ENCODE measurements around the gene KIFBP. TPM values are rescaled to one million over a fixed set of nuclear protein-coding genes. Genes with fewer than 3 reads are reported as not detected.

The KIFBP gene
- total RNA-seq, 1 experiment from 2014 or later: 26.9 TPM

DNA sequence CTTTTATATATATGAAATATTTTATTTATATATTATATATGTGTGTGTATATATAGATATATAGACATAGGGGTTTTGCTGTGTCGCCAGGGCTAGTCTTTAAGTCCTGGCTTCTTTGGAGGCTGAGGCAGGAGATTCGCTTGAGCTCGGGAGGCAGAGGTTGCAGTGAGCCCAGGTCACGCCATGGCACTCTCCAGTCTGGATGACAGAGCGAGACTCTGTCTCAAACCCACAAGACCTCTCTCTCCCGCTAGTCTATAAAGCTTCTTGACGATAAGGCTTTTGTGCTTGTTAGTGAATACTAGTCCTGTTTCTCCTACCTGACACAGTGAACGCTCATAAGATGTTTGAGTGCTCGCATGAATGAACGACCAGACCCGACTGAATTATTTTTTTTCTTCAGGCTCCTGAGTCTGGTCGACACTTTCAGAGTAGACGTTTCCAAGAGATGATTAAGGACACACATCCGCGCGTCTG lies 33.2 kb upstream of the KIFBP start:
- Histone ChIP-seq H3K9ac (ENCODE audit: low read length) (peak overlapping the region; percentile 100), H3K79me2 (ENCODE audit: insufficient read depth, low read length) (peaks cover 55% of the 10 kb centered on the region), H3K9me2 (ENCODE audit: insufficient read depth) (no peaks in the 10 kb centered on the region), H3K27me3 (ENCODE audit: insufficient read depth, low read length) (no peaks in the 10 kb centered on the region), H3K4me2 (ENCODE audit: low read length) (peak overlapping the region; percentile 74), H3K36me3 (ENCODE audit: control insufficient read depth in 1 of 2, insufficient read depth in 2 of 2, low read length in 2 of 2) (peaks cover 8 to 21% of the 10 kb centered on the region in 2 experiments), H4K20me1 (ENCODE audit: insufficient read depth) (peaks cover 24% of the 10 kb centered on the region; the same call in 1 of the 2 replicates), H3K4me1 (ENCODE audit: control insufficient read depth in 1 of 2, insufficient read depth in 2 of 2, low read length in 2 of 2) (peaks cover 11 to 12% of the 10 kb centered on the region in 2 experiments; a peak in 3 of 4 replicates), H3K9me3 (ENCODE audit: control insufficient read depth in 1 of 2, insufficient read depth in 1 of 2, low read depth in 1 of 2, low read length in 2 of 2) (no peaks in the 10 kb centered on the region), H2AFZ (ENCODE audit: low read depth, low read length, poor library complexity, severe bottlenecking) (peak overlapping the region; percentile 74), H3K4me3 (replicated peaks in 1 of 2; ENCODE audit: low read depth in 1 of 2, low read length in 2 of 2) (peak overlapping the region; percentile 99), H3K27ac (ENCODE audit: low read depth, low read length) (peak overlapping the region; percentile 87)
- ChIA-PET CTCF (interaction anchor here (0.9 to 1.4 kb wide), 2 partner anchors 13 to 742 kb away, joined by 3 read pairs; no protein-coding TSS in a partner anchor), RAD21 (ENCODE audit: low non-redundant PET in 1 of 2, low total read pairs in 2 of 2, uncharacterized antibody in 2 of 2, unreplicated experiment in 2 of 2) (no interaction called here), POLR2A (interaction anchor here (0.9 to 1.9 kb wide), 3 partner anchors 13 to 33 kb away, joined by 4 to 5 read pairs (median 4); partner anchors contain the start of gene KIFBP)
- ATAC-seq (peak; percentile 71), DNase-seq (ENCODE audit: low read depth, low spot score) (no peak)
- intact Hi-C loops (cut with micrococcal nuclease): loop anchor here (10.0 kb wide), 1 partner anchor 161 kb away; no protein-coding TSS in a partner anchor
- TF ChIP-seq CEBPB (IDR thresholded peaks at IDR 0.05; ENCODE audit: low read depth) (no peak), YY1 (IDR thresholded peaks at IDR 0.05; ENCODE audit: extremely low read depth, insufficient replicate concordance, low read depth, low read length) (no peak), CBX3 (IDR thresholded peaks at IDR 0.05; ENCODE audit: low read depth) (no peak; the same call in 1 of the 2 replicates), EZH2phosphoT487 (IDR thresholded peaks at IDR 0.05; ENCODE audit: borderline replicate concordance) (no peak)
- BruUV-seq (replicated peaks): TSS peak; percentile 95

DNA sequence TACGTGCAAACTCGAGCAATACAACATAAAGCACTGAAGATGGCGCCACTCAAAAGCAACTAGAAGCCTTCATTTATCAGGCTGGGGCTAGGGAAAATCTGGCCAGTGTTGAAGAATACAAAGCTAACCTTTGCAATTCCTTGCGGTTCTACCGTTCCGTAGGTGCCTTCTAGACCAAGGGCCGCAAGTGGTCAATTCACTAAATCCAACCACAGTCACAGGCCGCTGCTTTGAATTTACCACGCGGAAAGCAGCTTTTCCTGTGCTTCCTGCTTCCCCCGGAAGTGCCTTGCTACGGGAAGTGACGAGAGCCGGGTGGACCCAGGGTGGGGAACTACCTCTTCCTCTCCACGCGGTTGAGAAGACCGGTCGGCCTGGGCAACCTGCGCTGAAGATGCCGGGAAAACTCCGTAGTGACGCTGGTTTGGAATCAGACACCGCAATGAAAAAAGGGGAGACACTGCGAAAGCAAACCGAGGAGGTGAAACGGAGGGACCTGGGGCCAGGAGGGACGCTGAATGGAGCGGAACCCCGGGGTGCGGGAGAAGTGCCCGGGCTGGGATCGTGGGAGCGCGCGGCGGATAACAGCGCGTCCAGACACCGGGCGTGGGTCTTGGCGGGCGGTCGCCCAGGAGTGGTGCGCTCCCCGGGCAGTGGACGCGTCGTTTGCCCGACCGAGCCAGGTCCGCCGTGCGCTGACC lies 32.6 kb upstream of the KIFBP start, which contains the start of gene DDX21:
Gene DDX21, plus strand, starts transcription at position 339 of the 701 bp plus-strand sequence. Its CDS starts 56 bp downstream, at position 395.
- TSS peak; percentile 72 for BruUV-seq (replicated peaks)
- ChIA-PET POLR2A (interaction anchor here (0.9 to 1.9 kb wide), 3 partner anchors 14 to 32 kb away, joined by 4 to 5 read pairs (median 4); partner anchors contain the start of gene KIFBP), CTCF (interaction anchor here (1.4 kb wide), 1 partner anchor 743 kb away, joined by 3 read pairs; no protein-coding TSS in a partner anchor), RAD21 (ENCODE audit: low non-redundant PET in 1 of 2, low total read pairs in 2 of 2, uncharacterized antibody in 2 of 2, unreplicated experiment in 2 of 2) (no interaction called here)
- Histone ChIP-seq H3K4me2 (ENCODE audit: low read length) (peak within 1 kb of the TSS; percentile 74), H3K9me3 (ENCODE audit: control insufficient read depth in 1 of 2, insufficient read depth in 1 of 2, low read depth in 1 of 2, low read length in 2 of 2) (no peaks in the 10 kb centered on the region), H3K27ac (ENCODE audit: low read depth, low read length) (peak within 1 kb of the TSS; percentile 87), H3K9ac (ENCODE audit: low read length) (peak within 1 kb of the TSS; percentile 100), H2AFZ (ENCODE audit: low read depth, low read length, poor library complexity, severe bottlenecking) (peak within 1 kb of the TSS; percentile 74), H3K27me3 (ENCODE audit: insufficient read depth, low read length) (no peaks in the 10 kb centered on the region), H3K79me2 (ENCODE audit: insufficient read depth, low read length) (peaks cover 61% of the 10 kb centered on the region), H3K9me2 (ENCODE audit: insufficient read depth) (no peaks in the 10 kb centered on the region), H4K20me1 (ENCODE audit: insufficient read depth) (peaks cover 29% of the 10 kb centered on the region; the same call in 1 of the 2 replicates), H3K4me3 (replicated peaks in 1 of 2; ENCODE audit: low read depth in 1 of 2, low read length in 2 of 2) (peak within 1 kb of the TSS; percentile 99), H3K36me3 (ENCODE audit: control insufficient read depth in 1 of 2, insufficient read depth in 2 of 2, low read length in 2 of 2) (peaks cover 13 to 26% of the 10 kb centered on the region in 2 experiments), H3K4me1 (ENCODE audit: control insufficient read depth in 1 of 2, insufficient read depth in 2 of 2, low read length in 2 of 2) (peaks cover 11 to 12% of the 10 kb centered on the region in 2 experiments; a peak in 3 of 4 replicates)
- DNase-seq (ENCODE audit: low read depth, low spot score) (peak; percentile 88), ATAC-seq (peak; percentile 90)
- intact Hi-C loops (cut with micrococcal nuclease): loop anchor here (10.0 kb wide), 1 partner anchor 161 kb away; no protein-coding TSS in a partner anchor
- TF ChIP-seq SRF (IDR thresholded peaks at IDR 0.05; ENCODE audit: low read depth): no peak
- TF ChIP-seq, protein P1, sequence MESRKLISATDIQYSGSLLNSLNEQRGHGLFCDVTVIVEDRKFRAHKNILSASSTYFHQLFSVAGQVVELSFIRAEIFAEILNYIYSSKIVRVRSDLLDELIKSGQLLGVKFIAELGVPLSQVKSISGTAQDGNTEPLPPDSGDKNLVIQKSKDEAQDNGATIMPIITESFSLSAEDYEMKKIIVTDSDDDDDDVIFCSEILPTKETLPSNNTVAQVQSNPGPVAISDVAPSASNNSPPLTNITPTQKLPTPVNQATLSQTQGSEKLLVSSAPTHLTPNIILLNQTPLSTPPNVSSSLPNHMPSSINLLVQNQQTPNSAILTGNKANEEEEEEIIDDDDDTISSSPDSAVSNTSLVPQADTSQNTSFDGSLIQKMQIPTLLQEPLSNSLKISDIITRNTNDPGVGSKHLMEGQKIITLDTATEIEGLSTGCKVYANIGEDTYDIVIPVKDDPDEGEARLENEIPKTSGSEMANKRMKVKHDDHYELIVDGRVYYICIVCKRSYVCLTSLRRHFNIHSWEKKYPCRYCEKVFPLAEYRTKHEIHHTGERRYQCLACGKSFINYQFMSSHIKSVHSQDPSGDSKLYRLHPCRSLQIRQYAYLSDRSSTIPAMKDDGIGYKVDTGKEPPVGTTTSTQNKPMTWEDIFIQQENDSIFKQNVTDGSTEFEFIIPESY (IDR thresholded peaks at IDR 0.05; ENCODE audit: extremely low read depth, insufficient replicate concordance, low read length): no peak
- TF ChIP-seq, protein P2, sequence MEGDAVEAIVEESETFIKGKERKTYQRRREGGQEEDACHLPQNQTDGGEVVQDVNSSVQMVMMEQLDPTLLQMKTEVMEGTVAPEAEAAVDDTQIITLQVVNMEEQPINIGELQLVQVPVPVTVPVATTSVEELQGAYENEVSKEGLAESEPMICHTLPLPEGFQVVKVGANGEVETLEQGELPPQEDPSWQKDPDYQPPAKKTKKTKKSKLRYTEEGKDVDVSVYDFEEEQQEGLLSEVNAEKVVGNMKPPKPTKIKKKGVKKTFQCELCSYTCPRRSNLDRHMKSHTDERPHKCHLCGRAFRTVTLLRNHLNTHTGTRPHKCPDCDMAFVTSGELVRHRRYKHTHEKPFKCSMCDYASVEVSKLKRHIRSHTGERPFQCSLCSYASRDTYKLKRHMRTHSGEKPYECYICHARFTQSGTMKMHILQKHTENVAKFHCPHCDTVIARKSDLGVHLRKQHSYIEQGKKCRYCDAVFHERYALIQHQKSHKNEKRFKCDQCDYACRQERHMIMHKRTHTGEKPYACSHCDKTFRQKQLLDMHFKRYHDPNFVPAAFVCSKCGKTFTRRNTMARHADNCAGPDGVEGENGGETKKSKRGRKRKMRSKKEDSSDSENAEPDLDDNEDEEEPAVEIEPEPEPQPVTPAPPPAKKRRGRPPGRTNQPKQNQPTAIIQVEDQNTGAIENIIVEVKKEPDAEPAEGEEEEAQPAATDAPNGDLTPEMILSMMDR (IDR thresholded peaks at IDR 0.05 in 2 of 3, conservative IDR thresholded peaks at IDR 0.05 in 1 of 3; ENCODE audit: borderline replicate concordance in 1 of 3, insufficient read depth in 1 of 3, low read depth in 2 of 3, low read length in 2 of 3): peak; percentile 44 to 63 (median 53); a peak in 5 of 6 replicates
- TF ChIP-seq, protein P3, sequence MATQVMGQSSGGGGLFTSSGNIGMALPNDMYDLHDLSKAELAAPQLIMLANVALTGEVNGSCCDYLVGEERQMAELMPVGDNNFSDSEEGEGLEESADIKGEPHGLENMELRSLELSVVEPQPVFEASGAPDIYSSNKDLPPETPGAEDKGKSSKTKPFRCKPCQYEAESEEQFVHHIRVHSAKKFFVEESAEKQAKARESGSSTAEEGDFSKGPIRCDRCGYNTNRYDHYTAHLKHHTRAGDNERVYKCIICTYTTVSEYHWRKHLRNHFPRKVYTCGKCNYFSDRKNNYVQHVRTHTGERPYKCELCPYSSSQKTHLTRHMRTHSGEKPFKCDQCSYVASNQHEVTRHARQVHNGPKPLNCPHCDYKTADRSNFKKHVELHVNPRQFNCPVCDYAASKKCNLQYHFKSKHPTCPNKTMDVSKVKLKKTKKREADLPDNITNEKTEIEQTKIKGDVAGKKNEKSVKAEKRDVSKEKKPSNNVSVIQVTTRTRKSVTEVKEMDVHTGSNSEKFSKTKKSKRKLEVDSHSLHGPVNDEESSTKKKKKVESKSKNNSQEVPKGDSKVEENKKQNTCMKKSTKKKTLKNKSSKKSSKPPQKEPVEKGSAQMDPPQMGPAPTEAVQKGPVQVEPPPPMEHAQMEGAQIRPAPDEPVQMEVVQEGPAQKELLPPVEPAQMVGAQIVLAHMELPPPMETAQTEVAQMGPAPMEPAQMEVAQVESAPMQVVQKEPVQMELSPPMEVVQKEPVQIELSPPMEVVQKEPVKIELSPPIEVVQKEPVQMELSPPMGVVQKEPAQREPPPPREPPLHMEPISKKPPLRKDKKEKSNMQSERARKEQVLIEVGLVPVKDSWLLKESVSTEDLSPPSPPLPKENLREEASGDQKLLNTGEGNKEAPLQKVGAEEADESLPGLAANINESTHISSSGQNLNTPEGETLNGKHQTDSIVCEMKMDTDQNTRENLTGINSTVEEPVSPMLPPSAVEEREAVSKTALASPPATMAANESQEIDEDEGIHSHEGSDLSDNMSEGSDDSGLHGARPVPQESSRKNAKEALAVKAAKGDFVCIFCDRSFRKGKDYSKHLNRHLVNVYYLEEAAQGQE (IDR thresholded peaks at IDR 0.05; ENCODE audit: low read depth): no peak
